HUES64 (cell line): ENCODE measurements around the gene FAM90A26. TPM values are rescaled to one million over a fixed set of nuclear protein-coding genes. Genes with fewer than 3 reads are reported as not detected.
"Not testable (repeated sequence)": the region's sequence is repeated elsewhere in the genome, so short reads cannot be mapped to it uniquely, and the experiment has no call there.

Source experiments
- H3K27ac ChIP-seq: 2 replicates; pipeline ENCODE4 v1.7.0; 2013; ENCODE audit warnings: low read depth, low read length, inconsistent platforms
- H3K27me3 ChIP-seq: 2 replicates; pipeline ENCODE4 v1.6.1; 2013; ENCODE audit warnings: mild to moderate bottlenecking, low read length; ENCODE audit not compliant: insufficient read depth
- H3K36me3 ChIP-seq: 2 replicates; pipeline ENCODE4 v1.6.1; 2013; ENCODE audit warnings: mild to moderate bottlenecking, low read length; ENCODE audit not compliant: insufficient read depth
- H3K4me1 ChIP-seq: 2 replicates; pipeline ENCODE4 v1.6.1; 2013; ENCODE audit warnings: mild to moderate bottlenecking, low read length, moderate library complexity; ENCODE audit not compliant: insufficient read depth
- H3K4me3 ChIP-seq: 2 replicates; pipeline ENCODE4 v1.5.1; 2013; ENCODE audit warnings: mild to moderate bottlenecking, low read length, moderate library complexity
- H3K9ac ChIP-seq: 2 replicates; pipeline ENCODE4 v1.6.1; 2013; ENCODE audit warnings: mild to moderate bottlenecking, low read depth, low read length
- H3K9me3 ChIP-seq: 2 replicates; pipeline ENCODE4 v1.6.1; 2013; ENCODE audit warnings: low read depth, low read length; ENCODE audit not compliant: insufficient read depth
- WGBS: fragments of 150-250, 120-280 bp; methylation state at CpG from one replicate; pipeline ENCODE4 v1.1.7; 2013; ENCODE audit warnings: missing lambda C conversion rate; 5-methylcytosine and 5-hydroxymethylcytosine counted together
- polyA plus RNA-seq, 2 experiments: library from polyadenylated mRNA; stranded (reverse); fragments of 50-300 nt; gene quantifications; one replicate each; pipeline ENCODE4 v1.2.3, GENCODE V29; 2013

FAM90A26 gene, protein sequence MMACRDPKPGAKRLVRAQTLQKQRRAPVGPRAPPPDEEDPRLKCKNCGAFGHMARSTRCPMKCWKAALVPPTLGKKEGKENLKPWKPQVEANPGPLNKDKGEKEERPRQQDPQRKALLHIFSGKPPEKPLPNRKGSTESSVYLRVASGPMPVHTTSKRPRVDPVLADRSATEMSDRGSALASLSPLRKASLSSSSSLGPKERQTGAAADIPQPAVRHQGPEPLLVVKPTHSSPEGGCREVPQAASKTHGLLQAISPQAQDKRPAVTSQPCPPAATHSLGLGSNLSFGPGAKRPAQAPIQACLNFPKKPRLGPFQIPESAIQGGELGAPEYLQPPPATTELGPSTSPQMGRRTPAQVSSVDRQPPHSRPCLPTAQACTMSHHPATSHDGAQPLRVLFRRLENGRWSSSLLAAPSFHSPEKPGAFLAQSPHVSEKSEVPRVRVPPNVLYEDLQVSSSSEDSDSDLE
- not detected for polyA plus RNA-seq (2013, experiment 1 of 2)
- polyA plus RNA-seq (2013, experiment 2 of 2), result not detected

DNA sequence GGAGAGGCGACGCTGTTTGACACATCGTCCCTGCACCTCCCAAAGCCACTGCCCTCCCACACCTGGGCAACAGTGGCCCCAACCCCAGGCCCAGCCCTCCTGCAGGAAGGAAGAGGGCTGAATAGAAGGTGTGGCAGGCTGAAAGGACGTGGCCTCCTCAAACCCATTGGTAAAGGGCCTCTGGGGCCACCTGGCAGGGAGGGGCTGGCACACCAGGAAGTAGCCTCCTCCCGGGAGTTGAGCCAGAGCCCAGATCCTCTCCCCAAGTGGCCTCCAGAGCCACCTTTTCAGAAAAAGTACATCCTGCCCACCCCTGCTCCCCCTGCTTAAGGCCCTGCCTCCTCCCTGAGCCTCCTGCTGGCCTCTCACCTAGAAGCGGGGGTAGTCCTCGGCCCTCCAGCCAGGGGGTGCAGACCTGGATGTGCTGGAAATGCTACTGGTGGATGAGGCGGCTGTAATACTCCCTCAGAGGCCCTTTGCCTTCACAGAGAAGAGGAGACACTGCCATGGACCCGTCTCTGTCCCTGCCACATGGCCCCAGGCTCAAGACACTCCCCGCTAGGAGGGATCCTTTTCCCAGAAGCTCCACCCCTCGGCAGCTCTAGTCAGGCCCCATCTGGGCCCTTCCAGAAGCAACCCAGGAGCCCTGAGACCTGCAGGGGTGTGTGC, at the start of gene FAM90A26:
FAM90A26 (plus strand) TSS at position 619 of the 669 bp plus-strand sequence. CDS start 2,764 bp downstream, outside the sequence.
- H3K36me3 ChIP-seq, H3K4me3 ChIP-seq, H3K9ac ChIP-seq, H3K27ac ChIP-seq, H3K9me3 ChIP-seq, H3K27me3 ChIP-seq, H3K4me1 ChIP-seq: not testable (repeated sequence)
- no CpG with 5 or more reads among the region's 11 CpGs for WGBS

DNA sequence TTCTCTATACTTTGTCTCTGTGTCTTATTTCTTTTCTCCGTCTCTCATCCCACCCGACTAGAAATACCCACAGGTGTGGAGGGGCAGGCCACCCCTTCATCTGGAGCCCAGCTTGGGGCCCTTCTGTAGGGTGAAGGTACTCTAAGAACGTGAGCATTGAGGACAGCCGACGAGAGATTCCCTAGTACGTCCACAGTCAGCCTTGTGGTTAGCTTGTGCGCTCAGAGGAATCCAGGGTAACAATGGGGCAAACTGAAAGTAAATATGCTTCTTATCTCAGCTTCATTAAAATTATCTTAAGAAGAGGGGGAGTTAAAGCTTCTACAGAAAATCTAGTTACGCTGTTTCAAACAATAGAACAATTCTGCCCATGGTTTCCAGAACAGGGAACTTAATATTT, 47.5 kb upstream of the FAM90A26 start:
- not testable (repeated sequence) for H3K9ac ChIP-seq, H3K27me3 ChIP-seq, H3K4me3 ChIP-seq, H3K9me3 ChIP-seq, H3K36me3 ChIP-seq, H3K4me1 ChIP-seq, H3K27ac ChIP-seq
- 97% methylated on average over 7 of the region's 8 CpGs for WGBS

DNA sequence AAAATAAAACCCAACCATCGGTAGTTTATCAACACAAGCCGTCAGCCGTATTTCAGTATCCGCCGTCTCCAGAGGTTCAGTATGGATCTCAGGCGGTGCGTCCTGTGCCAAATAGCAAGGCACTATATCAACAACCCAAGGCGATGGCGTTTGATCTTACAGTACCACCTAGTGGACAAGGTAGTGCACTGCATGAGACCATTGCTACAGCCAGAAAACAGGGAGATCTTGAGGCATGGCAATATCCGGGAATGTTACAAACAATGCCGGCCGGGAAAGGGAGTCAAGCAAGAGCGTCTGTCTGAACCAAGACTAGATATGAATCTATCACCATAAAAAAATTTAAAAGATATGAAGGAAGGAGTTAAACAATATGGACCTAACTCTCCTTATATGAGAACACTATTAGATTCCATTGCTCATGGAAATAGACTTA, 46.6 kb upstream of the FAM90A26 start:
- not testable (repeated sequence) for H3K9me3 ChIP-seq, H3K4me3 ChIP-seq, H3K27me3 ChIP-seq, H3K4me1 ChIP-seq, H3K36me3 ChIP-seq, H3K27ac ChIP-seq, H3K9ac ChIP-seq
- WGBS, result 43% methylated on average over 10 of the region's 13 CpGs

DNA sequence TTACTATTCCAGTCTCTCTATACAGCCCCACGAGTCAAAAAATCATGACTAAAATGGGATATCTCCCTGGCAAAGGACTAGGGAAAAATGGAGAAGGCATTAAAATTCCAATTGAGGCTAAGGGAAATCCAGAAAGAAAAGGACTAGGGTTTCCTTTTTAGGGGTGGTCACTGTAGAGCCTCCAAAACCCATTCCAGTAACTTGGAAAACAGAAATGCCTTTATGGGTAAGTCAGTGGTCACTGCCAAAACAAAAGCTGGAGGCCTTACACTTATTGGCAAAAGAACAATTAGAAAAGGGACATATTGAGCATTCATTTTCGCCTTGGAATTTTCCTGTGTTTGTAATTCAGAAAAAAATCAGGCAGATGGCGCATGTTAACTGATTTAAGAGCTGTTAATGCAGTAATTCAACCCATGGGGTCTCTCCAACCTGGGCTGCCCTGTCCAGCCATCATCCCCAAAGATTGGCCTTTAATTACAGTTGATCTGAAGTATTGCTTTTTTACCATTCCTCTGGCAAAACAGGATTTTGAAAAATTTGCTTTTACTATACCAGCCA, 44.5 kb upstream of the FAM90A26 start:
- not testable (repeated sequence) for H3K9ac ChIP-seq, H3K27me3 ChIP-seq, H3K9me3 ChIP-seq, H3K4me1 ChIP-seq, H3K36me3 ChIP-seq, H3K4me3 ChIP-seq, H3K27ac ChIP-seq
- 77% methylated on average over 3 of the region's 3 CpGs for WGBS

DNA sequence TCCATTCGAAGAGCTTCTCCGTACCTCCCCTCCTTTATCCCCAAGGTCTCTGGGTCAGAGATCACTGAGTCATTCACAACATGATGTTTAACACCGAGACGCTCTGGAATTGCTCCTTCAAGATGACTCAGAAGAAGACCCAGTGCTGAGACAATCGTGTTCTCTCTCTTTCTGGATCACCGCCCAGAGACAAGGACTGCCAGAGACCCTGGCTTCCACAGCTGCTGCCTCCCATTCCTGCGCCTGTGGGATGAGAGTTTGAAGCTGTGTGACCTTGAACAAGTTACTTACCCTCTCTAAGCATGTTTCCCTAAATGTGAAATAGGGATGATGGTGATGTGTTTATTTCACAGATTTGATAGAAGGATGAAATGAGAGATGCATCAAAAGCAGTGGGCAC, 38.8 kb upstream of the FAM90A26 start:
- H3K4me1 ChIP-seq, H3K27me3 ChIP-seq, H3K4me3 ChIP-seq, H3K9me3 ChIP-seq, H3K9ac ChIP-seq, H3K36me3 ChIP-seq, H3K27ac ChIP-seq: not testable (repeated sequence)
- 80% methylated on average over 7 of the region's 7 CpGs for WGBS

DNA sequence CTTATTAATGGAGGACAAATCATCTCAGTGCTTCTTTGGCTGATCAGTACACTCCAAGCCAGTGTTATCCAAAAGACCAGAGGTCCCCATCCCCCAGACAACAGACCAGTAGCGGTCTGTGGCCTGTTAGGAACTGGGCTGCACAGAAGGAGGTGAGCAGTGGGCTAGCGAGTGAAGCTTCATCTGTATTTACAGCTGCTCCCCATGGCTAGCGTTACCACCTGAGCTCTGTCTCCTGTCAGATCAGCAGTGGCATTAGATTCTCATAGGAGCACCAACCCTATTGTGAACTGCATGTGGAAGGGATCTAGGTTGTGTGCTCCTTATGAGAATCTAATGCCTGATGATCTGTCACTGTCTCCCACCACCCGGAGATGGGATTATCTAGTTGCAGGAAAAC, 37.4 kb upstream of the FAM90A26 start:
- H3K27me3 ChIP-seq, H3K27ac ChIP-seq, H3K9me3 ChIP-seq, H3K9ac ChIP-seq, H3K4me1 ChIP-seq, H3K4me3 ChIP-seq, H3K36me3 ChIP-seq: not testable (repeated sequence)
- 93% methylated on average over 3 of the region's 4 CpGs for WGBS

DNA sequence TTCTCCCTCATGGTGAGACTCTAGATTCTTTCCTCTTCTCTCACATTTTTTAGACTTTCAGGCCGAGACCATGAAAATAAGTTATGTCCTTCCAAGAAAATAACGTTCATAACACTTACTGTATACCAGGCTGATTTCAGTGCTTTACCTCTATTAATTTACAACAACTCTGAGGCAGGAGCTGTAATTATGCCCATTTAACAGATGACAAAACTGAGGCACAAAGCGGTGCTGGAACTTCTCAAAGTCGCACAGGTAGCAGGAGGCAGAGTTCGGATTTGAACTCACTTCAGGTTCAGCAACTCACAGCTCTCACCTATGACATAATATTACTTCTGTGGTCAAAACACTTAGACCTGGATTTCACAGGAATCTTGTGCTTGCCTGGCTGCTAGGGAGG, 36.2 kb upstream of the FAM90A26 start:
- H3K9me3 ChIP-seq, H3K36me3 ChIP-seq, H3K9ac ChIP-seq, H3K27me3 ChIP-seq, H3K27ac ChIP-seq, H3K4me1 ChIP-seq, H3K4me3 ChIP-seq: not testable (repeated sequence)
- 94% methylated on average over 5 of the region's 5 CpGs for WGBS

DNA sequence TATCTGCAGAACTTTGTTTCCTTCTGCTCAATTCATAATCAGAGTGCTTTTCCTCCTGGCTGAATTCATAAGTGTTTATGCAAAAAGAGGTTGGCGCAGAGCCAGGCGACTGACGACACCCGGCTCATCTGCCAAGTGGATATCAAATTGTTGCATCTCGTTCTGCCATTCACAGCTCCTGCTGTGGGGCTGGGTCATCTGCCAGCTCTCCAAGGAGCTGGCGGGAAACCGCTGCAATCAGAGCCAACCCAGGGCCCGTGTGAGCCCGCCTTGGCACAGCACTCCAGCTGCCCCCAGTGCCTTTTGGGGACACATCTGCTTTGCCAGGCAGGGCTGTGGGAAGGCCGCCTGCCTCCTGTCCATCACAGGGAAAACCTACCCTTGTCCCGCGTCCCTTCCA, 35.7 kb upstream of the FAM90A26 start:
- not testable (repeated sequence) for H3K36me3 ChIP-seq, H3K27ac ChIP-seq, H3K4me1 ChIP-seq, H3K9me3 ChIP-seq, H3K4me3 ChIP-seq, H3K27me3 ChIP-seq, H3K9ac ChIP-seq
- 92% methylated on average over 12 of the region's 12 CpGs for WGBS

DNA sequence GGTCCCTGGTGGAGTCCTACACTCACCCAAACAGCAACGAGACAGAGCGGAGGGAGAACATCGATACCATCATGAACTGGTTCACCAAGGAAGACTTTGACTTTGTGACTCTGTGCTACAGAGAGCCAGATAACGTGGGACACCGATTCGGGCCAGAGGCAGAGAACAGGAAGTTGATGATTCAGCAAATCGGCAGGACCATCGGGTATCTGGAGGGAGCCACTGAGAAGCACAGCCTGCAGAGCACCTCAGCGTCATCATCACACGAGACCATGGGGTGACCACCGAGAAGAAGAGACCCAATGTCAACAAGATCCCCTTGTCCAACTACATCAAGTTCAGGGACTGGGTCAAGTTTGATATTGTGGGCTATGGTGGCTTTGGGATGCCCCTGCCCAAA, 29.2 kb upstream of the FAM90A26 start:
- H3K4me1 ChIP-seq, H3K27ac ChIP-seq, H3K27me3 ChIP-seq, H3K4me3 ChIP-seq, H3K36me3 ChIP-seq, H3K9ac ChIP-seq, H3K9me3 ChIP-seq: not testable (repeated sequence)
- 93% methylated on average over 11 of the region's 11 CpGs for WGBS

DNA sequence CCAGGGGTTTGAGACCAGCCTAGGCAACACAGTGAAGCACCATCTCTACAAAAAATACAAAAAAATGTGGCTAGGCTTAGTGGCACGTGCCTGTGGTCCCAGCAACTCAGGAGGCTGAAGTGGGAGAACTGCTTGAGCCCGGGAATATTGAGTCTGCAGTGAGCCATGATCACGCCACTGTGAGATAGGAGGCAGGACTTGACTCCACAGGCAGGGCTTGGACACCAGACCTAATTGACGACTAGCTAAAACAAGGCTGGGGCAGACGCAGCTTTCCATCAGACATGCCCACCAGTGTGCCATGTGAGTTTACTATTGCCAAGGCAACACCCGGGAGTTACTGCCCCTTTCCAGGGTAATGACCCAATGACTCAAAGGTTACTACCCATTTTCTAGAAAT, 27.4 kb upstream of the FAM90A26 start:
- not testable (repeated sequence) for H3K4me3 ChIP-seq, H3K9me3 ChIP-seq, H3K27ac ChIP-seq, H3K4me1 ChIP-seq, H3K36me3 ChIP-seq, H3K9ac ChIP-seq, H3K27me3 ChIP-seq
- WGBS, result 86% methylated on average over 6 of the region's 6 CpGs

DNA sequence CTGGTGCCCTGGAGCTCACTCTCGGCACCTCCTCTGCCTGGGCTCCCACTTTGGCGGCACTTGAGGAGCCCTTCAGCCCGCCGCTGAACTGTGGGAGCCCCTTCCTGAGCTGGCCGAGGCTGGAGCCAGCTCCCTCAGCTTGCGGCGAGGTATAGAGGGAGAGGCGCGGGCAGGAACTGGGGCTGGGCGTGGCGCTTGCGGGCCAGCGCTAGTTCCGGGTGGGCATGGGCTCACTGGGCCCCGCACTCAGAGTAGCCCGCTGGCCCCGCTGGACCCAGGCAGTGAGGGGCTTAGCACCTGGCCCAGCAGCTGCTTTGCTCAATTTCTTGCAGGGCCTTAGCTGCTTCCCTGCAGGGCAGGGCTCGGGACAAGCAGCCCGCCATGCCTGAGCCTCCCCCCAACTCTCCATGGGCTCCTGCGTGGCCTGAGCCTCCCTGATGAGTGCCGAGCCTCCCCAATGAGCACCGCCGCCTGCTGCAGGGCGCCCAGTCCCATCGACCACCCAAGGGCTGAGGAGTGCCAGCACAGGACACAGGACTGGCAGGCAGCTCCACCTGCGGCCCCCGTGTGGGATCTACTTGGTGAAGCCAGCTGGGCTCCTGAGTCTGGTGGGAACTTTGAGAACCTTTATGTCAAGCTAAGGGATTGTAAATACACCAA, 26.7 kb upstream of the FAM90A26 start:
- H3K27ac ChIP-seq, result no peak overlapping the region
- 93% methylated on average over 27 of the region's 27 CpGs for WGBS

More for the DNA sequence above, 26.7 kb upstream of the FAM90A26 start:
- no peaks in the 10 kb centered on the region for H3K9me3 ChIP-seq
- H3K36me3 ChIP-seq, result no peaks in the 10 kb centered on the region
- H3K4me3 ChIP-seq, result no peak overlapping the region
- H3K4me1 ChIP-seq, result no peaks in the 10 kb centered on the region
- no peak overlapping the region for H3K9ac ChIP-seq
- H3K27me3 ChIP-seq, result no peaks in the 10 kb centered on the region
